Measurements from ENCODE around the gene EP400.

EP400 gene

DNA sequence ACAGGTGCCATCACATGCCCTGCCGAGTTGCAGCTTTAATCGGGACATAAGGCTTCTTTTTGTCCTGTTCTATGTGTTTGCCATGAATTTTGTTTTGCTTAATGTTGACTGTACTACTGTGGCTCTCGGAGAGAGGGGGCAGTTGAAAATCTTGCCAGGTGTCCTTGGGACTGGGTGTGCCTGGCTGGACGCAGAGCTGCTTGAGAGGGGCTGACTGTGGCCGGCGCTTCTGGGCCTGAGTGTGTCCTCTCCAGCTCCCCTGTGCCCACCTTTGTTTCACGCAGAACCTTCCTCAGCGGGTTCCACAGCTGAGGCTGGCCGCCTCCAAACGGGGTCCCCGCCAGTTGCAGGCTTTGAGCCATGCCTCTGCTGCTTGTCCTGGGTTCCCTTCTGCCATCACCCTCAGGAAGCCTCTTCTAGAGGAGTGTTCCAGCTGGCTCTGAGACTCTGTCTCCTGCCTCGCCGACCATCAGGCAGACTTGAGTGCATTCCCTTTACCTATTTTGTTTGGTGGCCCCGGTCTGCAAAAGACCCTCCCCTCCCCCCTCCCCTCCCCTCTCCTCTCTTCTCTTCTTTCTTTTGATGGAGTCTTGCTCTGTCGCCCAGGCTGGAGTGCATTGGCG lies 144.6 kb downstream of the EP400 start:
- peaks cover 5% of the 10 kb centered on the region for H3K79me2 ChIP-seq (ENCODE audit: low read length)
- peaks cover 24% of the 10 kb centered on the region for H3K36me3 ChIP-seq (replicated peaks; ENCODE audit: low read depth, low read length)

DNA sequence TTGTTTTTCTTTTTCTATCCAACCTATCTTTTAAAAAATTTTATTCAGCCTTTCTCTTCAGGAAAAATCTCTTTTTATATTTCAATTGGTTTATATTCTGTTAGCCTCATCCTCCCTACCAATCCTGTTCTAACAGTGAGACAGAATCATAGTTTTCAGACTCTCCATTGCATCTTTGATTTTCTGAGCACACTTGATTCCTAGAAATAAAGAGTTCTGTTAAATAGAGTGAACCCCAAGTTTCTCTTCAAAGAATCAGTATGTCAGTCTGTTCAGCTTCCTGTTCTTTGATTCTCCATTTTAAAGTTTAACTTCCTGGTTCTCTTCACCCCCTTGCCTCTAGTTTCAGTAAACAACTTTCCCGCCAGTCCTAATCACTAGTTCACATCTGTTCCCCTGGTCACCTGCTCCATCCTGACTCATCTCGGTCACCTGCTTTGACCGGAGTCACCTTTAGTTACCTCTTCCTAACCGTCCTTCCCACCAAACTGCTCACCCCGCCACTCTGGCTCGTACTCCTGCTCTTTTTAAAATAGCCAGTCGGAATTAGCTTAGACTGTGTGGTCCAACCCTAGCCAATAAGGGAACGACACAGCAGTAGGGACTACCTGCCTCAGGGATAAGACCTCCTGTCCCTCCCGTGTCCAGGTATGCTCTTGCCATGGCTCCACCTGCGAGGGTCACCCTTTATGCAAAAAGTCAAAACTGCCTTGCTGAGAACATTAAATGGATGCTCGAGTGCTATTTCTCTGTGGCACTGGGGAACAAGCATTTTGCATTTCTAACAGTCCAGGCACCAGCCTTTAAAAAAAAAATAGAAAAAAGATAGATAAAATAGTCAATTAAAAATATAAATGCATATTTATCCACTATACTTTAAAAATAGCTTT lies 146.0 kb downstream of the EP400 start:
- no peak for TF ChIP-seq EZH2phosphoT487 (IDR thresholded peaks at IDR 0.05; ENCODE audit: low read depth)
- TF ChIP-seq, protein P1, sequence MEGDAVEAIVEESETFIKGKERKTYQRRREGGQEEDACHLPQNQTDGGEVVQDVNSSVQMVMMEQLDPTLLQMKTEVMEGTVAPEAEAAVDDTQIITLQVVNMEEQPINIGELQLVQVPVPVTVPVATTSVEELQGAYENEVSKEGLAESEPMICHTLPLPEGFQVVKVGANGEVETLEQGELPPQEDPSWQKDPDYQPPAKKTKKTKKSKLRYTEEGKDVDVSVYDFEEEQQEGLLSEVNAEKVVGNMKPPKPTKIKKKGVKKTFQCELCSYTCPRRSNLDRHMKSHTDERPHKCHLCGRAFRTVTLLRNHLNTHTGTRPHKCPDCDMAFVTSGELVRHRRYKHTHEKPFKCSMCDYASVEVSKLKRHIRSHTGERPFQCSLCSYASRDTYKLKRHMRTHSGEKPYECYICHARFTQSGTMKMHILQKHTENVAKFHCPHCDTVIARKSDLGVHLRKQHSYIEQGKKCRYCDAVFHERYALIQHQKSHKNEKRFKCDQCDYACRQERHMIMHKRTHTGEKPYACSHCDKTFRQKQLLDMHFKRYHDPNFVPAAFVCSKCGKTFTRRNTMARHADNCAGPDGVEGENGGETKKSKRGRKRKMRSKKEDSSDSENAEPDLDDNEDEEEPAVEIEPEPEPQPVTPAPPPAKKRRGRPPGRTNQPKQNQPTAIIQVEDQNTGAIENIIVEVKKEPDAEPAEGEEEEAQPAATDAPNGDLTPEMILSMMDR (IDR thresholded peaks at IDR 0.05; ENCODE audit: low read depth, low read length): no peak
- Histone ChIP-seq H3K4me2 (ENCODE audit: low read length) (no peak overlapping the region), H3K36me3 (replicated peaks; ENCODE audit: low read depth, low read length) (peaks cover 19% of the 10 kb centered on the region), H3K4me3 (ENCODE audit: low read length) (no peak overlapping the region), H3K9me3 (ENCODE audit: insufficient read depth, low read length) (no peaks in the 10 kb centered on the region), H3K27ac (ENCODE audit: low read length) (no peak overlapping the region), H3K27me3 (ENCODE audit: low read depth, low read length) (no peaks in the 10 kb centered on the region), H2AFZ (ENCODE audit: low read depth, low read length) (no peak overlapping the region), H3K4me1 (ENCODE audit: low read length) (no peaks in the 10 kb centered on the region), H3K79me2 (ENCODE audit: low read length) (no peaks in the 10 kb centered on the region; the same call in 1 of the 2 replicates), H3K9ac (ENCODE audit: low read length) (no peak overlapping the region), H4K20me1 (ENCODE audit: insufficient read depth, low read length) (no peaks in the 10 kb centered on the region)

More for the DNA sequence above, 144.6 kb downstream of the EP400 start:
- Histone ChIP-seq H3K9ac (ENCODE audit: low read length) (no peak overlapping the region), H2AFZ (ENCODE audit: low read depth, low read length) (no peak overlapping the region), H3K4me2 (ENCODE audit: low read length) (no peak overlapping the region), H3K27ac (ENCODE audit: low read length) (no peak overlapping the region), H3K9me3 (ENCODE audit: insufficient read depth, low read length) (no peaks in the 10 kb centered on the region), H3K4me1 (ENCODE audit: low read length) (no peaks in the 10 kb centered on the region), H4K20me1 (ENCODE audit: insufficient read depth, low read length) (no peaks in the 10 kb centered on the region), H3K27me3 (ENCODE audit: low read depth, low read length) (no peaks in the 10 kb centered on the region), H3K4me3 (ENCODE audit: low read length) (no peak overlapping the region)
- TF ChIP-seq, protein P1 (IDR thresholded peaks at IDR 0.05; ENCODE audit: low read depth, low read length): no peak
- TF ChIP-seq EZH2phosphoT487 (IDR thresholded peaks at IDR 0.05; ENCODE audit: low read depth): no peak

DNA sequence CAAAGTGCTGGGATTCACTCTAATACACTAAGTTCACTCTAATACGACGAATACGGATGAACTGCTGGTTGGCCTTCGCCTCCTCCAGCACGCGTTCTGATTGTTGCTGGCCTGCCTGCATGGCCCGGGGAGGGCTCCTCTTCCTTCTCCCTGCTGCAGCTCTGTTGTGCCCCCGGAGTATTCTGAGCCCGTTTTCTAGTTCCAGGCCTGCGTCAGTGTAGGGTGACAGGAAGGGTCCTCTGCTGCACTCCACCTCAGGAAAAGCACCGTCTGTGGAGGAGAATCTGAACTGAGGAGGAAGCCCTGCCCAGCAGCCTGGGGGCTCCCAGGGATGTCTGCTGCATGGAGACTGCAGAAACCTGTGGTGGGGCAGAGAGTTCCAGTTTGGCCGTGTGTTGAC lies 150.0 kb downstream of the EP400 start:
- no peaks in the 10 kb centered on the region for H3K9me3 ChIP-seq (ENCODE audit: insufficient read depth, low read length)
- H2AFZ ChIP-seq (ENCODE audit: low read depth, low read length): no peak overlapping the region
- H3K9ac ChIP-seq (ENCODE audit: low read length): no peak overlapping the region
- H3K4me3 ChIP-seq (ENCODE audit: low read length): no peak overlapping the region
- no peaks in the 10 kb centered on the region for H3K4me1 ChIP-seq (ENCODE audit: low read length)
- H3K36me3 ChIP-seq (replicated peaks; ENCODE audit: low read depth, low read length): peaks cover 14% of the 10 kb centered on the region
- no peak overlapping the region for H3K27ac ChIP-seq (ENCODE audit: low read length)
- TF ChIP-seq, protein P1 (IDR thresholded peaks at IDR 0.05; ENCODE audit: low read depth, low read length): no peak
- no peak for TF ChIP-seq EZH2phosphoT487 (IDR thresholded peaks at IDR 0.05; ENCODE audit: low read depth)
- H3K79me2 ChIP-seq (ENCODE audit: low read length): no peaks in the 10 kb centered on the region
- H3K27me3 ChIP-seq (ENCODE audit: low read depth, low read length): no peaks in the 10 kb centered on the region
- H3K4me2 ChIP-seq (ENCODE audit: low read length): no peak overlapping the region
- H4K20me1 ChIP-seq (ENCODE audit: insufficient read depth, low read length): no peaks in the 10 kb centered on the region

DNA sequence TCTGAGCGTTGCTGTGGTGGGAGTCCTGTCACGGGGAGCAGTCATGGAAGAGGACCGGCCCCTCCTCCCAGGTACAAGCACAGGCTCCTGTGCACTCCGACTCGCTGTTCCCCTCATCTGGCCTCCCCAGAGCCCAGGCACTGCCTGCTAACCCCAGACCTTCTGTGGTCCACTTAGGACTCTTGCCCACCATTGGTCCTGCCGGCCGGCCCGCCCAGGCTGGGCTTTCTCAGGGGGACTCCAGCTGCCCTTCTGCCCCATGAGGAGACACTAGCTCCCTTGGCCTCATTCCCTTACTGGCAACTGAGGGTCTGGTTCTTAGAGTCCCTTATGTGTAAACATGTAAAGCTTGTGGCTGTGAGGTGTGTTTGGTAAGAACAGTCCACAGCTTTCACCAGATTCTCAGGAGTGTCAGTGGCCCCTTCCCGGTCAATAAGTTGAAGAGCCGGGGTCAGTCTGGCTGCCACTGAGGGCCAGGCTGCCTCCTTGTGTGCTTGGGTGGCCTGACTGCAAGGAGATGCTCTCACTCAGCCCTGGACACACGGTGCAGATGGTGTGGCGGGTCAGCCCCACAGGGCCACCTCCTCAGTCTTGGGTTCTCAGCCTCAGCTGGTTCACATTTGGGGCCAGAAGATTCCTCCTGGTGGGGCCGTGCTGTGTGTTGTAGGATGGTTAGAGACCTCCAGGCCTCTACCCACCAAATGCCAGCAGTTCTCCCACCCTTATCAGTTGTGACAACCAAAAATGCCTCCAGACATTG lies 150.7 kb downstream of the EP400 start:
- TF ChIP-seq EZH2phosphoT487 (IDR thresholded peaks at IDR 0.05; ENCODE audit: low read depth): no peak
- TF ChIP-seq, protein P1 (IDR thresholded peaks at IDR 0.05; ENCODE audit: low read depth, low read length): no peak
- Histone ChIP-seq H3K4me3 (ENCODE audit: low read length) (no peak overlapping the region), H3K27ac (ENCODE audit: low read length) (no peak overlapping the region), H3K9ac (ENCODE audit: low read length) (no peak overlapping the region), H3K36me3 (replicated peaks; ENCODE audit: low read depth, low read length) (peaks cover 14% of the 10 kb centered on the region), H3K79me2 (ENCODE audit: low read length) (no peaks in the 10 kb centered on the region), H2AFZ (ENCODE audit: low read depth, low read length) (no peak overlapping the region), H4K20me1 (ENCODE audit: insufficient read depth, low read length) (no peaks in the 10 kb centered on the region), H3K4me1 (ENCODE audit: low read length) (no peaks in the 10 kb centered on the region), H3K4me2 (ENCODE audit: low read length) (no peak overlapping the region), H3K9me3 (ENCODE audit: insufficient read depth, low read length) (no peaks in the 10 kb centered on the region), H3K27me3 (ENCODE audit: low read depth, low read length) (no peaks in the 10 kb centered on the region)

Measured in OCI-LY3 (cell line).